Stimulated activated CD4-positive, alpha-beta T cell treated with anti-CD3 and anti-CD28 coated beads, Interleukin-1b, Interleukin-23, amount 100 ng/mL, for 24 hours (primary cell): ENCODE data around the gene RBP4.
"Not testable (repeated sequence)": the region's sequence is repeated elsewhere in the genome, so short reads cannot be mapped to it uniquely, and the experiment has no call there.

ENCODE experiments used
- DNase-seq, 4 experiments: peaks; one replicate each; pipeline ENCODE4 v3.0.0-alpha.2; 2020; ENCODE audit warnings: low read depth in 4 of 4, low spot score in 1 of 4

The RBP4 gene

GRCh38 chr10:93567277-93568104 is 33.5 kb downstream of the RBP4 start:
- no peak for DNase-seq

GRCh38 chr10:93566435-93567276 is 34.4 kb downstream of the RBP4 start, which contains the start of gene FFAR4:
TSS of gene FFAR4 (plus strand) at chr10:93566665. CDS start at chr10:93566721, 56 bp downstream.
- no peak for DNase-seq

- no peak for DNase-seq
Observed at GRCh38 chr10:93565446-93565845, 35.6 kb downstream of the RBP4 start.

- DNase-seq: no peak
Observed at GRCh38 chr10:93560541-93560940, 40.5 kb downstream of the RBP4 start.

GRCh38 chr10:93559490-93559889 is 41.5 kb downstream of the RBP4 start:
- no peak for DNase-seq

- DNase-seq: peak in 3 of 4 experiments; percentile 6 to 19 (median 7)
Observed at GRCh38 chr10:93554760-93555432, 46.1 kb downstream of the RBP4 start.

GRCh38 chr10:93554316-93554663 is 46.7 kb downstream of the RBP4 start:
- DNase-seq: no peak

GRCh38 chr10:93553482-93554315 is 47.3 kb downstream of the RBP4 start:
- no peak for DNase-seq

GRCh38 chr10:93552780-93553179 is 48.3 kb downstream of the RBP4 start:
- DNase-seq: no peak

- no peak for DNase-seq
Observed at GRCh38 chr10:93550606-93551005, 50.4 kb downstream of the RBP4 start.

GRCh38 chr10:93548376-93549071 is 52.5 kb downstream of the RBP4 start:
- DNase-seq: no peak

- DNase-seq: no peak
Observed at GRCh38 chr10:93547522-93547921, 53.5 kb downstream of the RBP4 start.

GRCh38 chr10:93546995-93547394 is 54.0 kb downstream of the RBP4 start:
- not testable (repeated sequence) for DNase-seq

GRCh38 chr10:93542358-93542791 is 58.7 kb downstream of the RBP4 start:
- DNase-seq: no peak
